GM12878 (cell line): ENCODE measurements around the gene ZNF48. TPM values are rescaled to one million over a fixed set of nuclear protein-coding genes. Genes with fewer than 3 reads are reported as not detected.

ENCODE experiments used
- ATF7 ChIP-seq: fragments of 450-650 bp; IDR thresholded peaks from 2 replicates; pipeline ENCODE4 v1.6.1; 2016; ENCODE audit warnings: low read depth, mild to moderate bottlenecking
- BHLHE40 ChIP-seq, 2 experiments: fragments of 450-650 bp in 1 of 2; IDR thresholded peaks; 2 replicates each; pipeline ENCODE4 v1.6.1; 2011 to 2017; ENCODE audit warnings: low read depth in 2 of 2, borderline replicate concordance in 1 of 2, improper control_type of control experiment in 1 of 2, low read length in 1 of 2, mild to moderate bottlenecking in 1 of 2
- CBFB ChIP-seq: IDR thresholded peaks from 2 replicates; pipeline ENCODE4 v1.6.1; 2016; ENCODE audit warnings: antibody characterized with exemption, low read depth
- CHD1 ChIP-seq: IDR thresholded peaks from 2 replicates; pipeline ENCODE4 v1.6.1; 2012; ENCODE audit warnings: low read depth, low read length, improper control_type of control experiment
- CHD4 ChIP-seq: fragments of 200-600 bp; sonication (generic); IDR thresholded peaks from 2 replicates; pipeline ENCODE4 v1.6.1; 2016; ENCODE audit warnings: mild to moderate bottlenecking
- EGR1 ChIP-seq, 2 experiments: IDR thresholded peaks; 1 replicate in 1 of 2; 2 replicates in 1 of 2; pipeline ENCODE4 v1.6.1; 2011 to 2012; ENCODE audit warnings: low read depth in 2 of 2, low read length in 2 of 2, borderline replicate concordance in 1 of 2, mild to moderate bottlenecking in 1 of 2, moderate library complexity in 1 of 2
- ESRRA ChIP-seq: IDR thresholded peaks from 2 replicates; pipeline ENCODE4 v1.6.1; 2012; ENCODE audit warnings: mild to moderate bottlenecking, low read length, improper control_type of control experiment
- KAT2A ChIP-seq: conservative IDR thresholded peaks from 2 replicates; pipeline ENCODE4 v1.6.1; 2011; ENCODE audit warnings: low read depth, low read length; ENCODE audit not compliant: control insufficient read depth
- KDM1A ChIP-seq: fragments of 200-600 bp; sonication (generic); IDR thresholded peaks from 2 replicates; pipeline ENCODE4 v1.6.1; 2016; ENCODE audit warnings: borderline replicate concordance
- KLF5 ChIP-seq: fragments of 450-650 bp; IDR thresholded peaks from 2 replicates; pipeline ENCODE4 v1.6.1; 2014; ENCODE audit warnings: mild to moderate bottlenecking; ENCODE audit not compliant: partially characterized antibody
- MYC ChIP-seq: IDR thresholded peaks from 2 replicates; pipeline ENCODE4 v1.6.1; 2011; ENCODE audit warnings: mild to moderate bottlenecking, low read length, moderate library complexity, inconsistent platforms; ENCODE audit not compliant: insufficient read depth, insufficient replicate concordance, insufficient read length, severe bottlenecking
- NFIC ChIP-seq: IDR thresholded peaks from 2 replicates; pipeline ENCODE4 v1.6.1; 2012; ENCODE audit warnings: low read depth, mild to moderate bottlenecking, inconsistent platforms, low read length, moderate library complexity
- NFYB ChIP-seq: IDR thresholded peaks from 2 replicates; pipeline ENCODE4 v1.6.1; 2011; ENCODE audit warnings: low read depth, mild to moderate bottlenecking, low read length, improper control_type of control experiment, moderate library complexity; ENCODE audit not compliant: insufficient read depth
- NR2C2 ChIP-seq: IDR thresholded peaks from 2 replicates; pipeline ENCODE4 v1.6.1; 2011; ENCODE audit warnings: borderline replicate concordance, low read depth; ENCODE audit not compliant: control insufficient read depth, insufficient read length
- PAX8 ChIP-seq: fragments of 450-650 bp; IDR thresholded peaks from 2 replicates; pipeline ENCODE4 v1.6.1; 2017; ENCODE audit warnings: mild to moderate bottlenecking, moderate library complexity
- RB1 ChIP-seq: fragments of 450-650 bp; formaldehyde crosslinking; IDR thresholded peaks from 2 replicates; pipeline ENCODE4 v1.6.1; 2017; ENCODE audit warnings: mild to moderate bottlenecking, borderline replicate concordance
- RELA ChIP-seq: fragments of 450-650 bp; IDR thresholded peaks from 2 replicates; pipeline ENCODE4 v1.8.0; 2014; ENCODE audit warnings: borderline replicate concordance; ENCODE audit not compliant: partially characterized antibody
- SMAD1 ChIP-seq: fragments of 450-650 bp; IDR thresholded peaks from 2 replicates; pipeline ENCODE4 v1.6.1; 2018; ENCODE audit warnings: mild to moderate bottlenecking, low read depth; ENCODE audit not compliant: partially characterized antibody
- SMC3 ChIP-seq: IDR thresholded peaks from 2 replicates; pipeline ENCODE4 v1.6.1; 2011; ENCODE audit warnings: low read length, improper control_type of control experiment, borderline replicate concordance
- ZNF384 ChIP-seq: IDR thresholded peaks from 2 replicates; pipeline ENCODE4 v1.6.1; 2012; ENCODE audit warnings: low read depth, mild to moderate bottlenecking, low read length, improper control_type of control experiment, borderline replicate concordance
- polyA plus RNA-seq, 11 experiments: library from polyadenylated mRNA; depleted of rRNA in 4 of 11; unstranded in 6 of 11; stranded (reverse) in 5 of 11; fragments of >200 nt; fragmentation: Nextera tagmentation in 4 of 11; fragmentation: Illumina TruSeq in 1 of 11; extraction: Ambion mirVana in 4 of 11; extraction: Trizol in 1 of 11; gene quantifications; 1 replicate in 1 of 11; 2 replicates in 10 of 11; pipeline versions ENCODE4 v1.2.1 to v1.2.3, GENCODE V29; 2011 to 2016; ENCODE audit warnings: inconsistent platforms in 2 of 11, missing spikeins in 2 of 11, low read depth in 1 of 11
- total RNA-seq, 4 experiments: library from RNA; depleted of rRNA in 3 of 4; stranded (reverse); fragments of >200 nt in 3 of 4; fragmentation: Illumina TruSeq in 1 of 4; extraction: Trizol in 1 of 4; gene quantifications; 2 replicates each; pipeline versions ENCODE4 v1.2.1 to v1.2.3, GENCODE V29; 2013 to 2021
- TF ChIP-seq, protein P1 (sequence below): IDR thresholded peaks from 2 replicates; pipeline ENCODE4 v1.6.1; 2012; ENCODE audit warnings: mild to moderate bottlenecking, low read depth, low read length
- TF ChIP-seq, protein P2 (sequence below): fragments of 450-650 bp; IDR thresholded peaks from 2 replicates; pipeline ENCODE4 v1.6.1; 2016; ENCODE audit warnings: mild to moderate bottlenecking

The ZNF48 gene
- total and polyA plus RNA-seq, 10 of the 15 experiments (the other 5 are each of a cell fraction or from before 2014, with no cell fraction given): 0.14 to 12.0 (median 4.2) TPM

DNA sequence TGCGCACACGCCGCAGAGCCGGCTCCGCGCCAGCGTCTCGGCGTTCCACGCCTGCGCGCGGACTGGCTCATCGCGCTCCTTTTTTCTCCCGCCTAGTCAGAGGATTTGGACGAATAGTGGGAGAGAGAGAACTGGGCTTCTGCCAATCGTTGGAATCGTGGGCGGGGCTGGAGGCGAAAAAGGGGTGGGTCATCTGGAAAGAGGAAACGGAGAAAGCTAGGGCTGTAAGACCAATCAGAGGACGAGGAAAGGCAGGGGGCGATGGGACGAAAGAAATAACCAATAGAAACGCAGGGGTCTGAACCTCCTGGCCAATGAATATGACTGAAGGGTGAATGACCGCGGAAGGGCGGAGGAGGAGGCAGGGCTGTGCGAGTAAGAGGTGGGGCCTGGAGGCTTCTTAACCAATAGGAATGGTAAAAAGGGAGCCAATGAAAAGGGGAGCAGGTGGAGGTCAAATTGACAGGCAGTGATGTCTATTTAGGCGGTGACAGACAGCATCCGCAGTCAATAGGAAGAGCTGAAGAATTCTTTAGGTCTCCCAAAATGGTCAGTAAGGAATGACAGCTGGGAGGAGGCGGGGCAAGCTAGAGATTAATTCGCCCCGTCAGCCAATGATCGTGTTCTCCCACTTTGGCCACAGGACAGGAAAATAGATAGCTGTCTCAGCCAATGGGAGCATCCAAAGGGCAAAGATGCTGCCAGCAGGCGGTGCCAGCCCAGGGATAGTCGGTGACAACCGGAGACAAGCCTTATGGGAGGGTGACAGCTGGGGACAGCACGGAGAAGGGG lies 24.6 kb upstream of the ZNF48 start, which contains the start of gene TBC1D10B (continued):
- TF ChIP-seq, protein P1, sequence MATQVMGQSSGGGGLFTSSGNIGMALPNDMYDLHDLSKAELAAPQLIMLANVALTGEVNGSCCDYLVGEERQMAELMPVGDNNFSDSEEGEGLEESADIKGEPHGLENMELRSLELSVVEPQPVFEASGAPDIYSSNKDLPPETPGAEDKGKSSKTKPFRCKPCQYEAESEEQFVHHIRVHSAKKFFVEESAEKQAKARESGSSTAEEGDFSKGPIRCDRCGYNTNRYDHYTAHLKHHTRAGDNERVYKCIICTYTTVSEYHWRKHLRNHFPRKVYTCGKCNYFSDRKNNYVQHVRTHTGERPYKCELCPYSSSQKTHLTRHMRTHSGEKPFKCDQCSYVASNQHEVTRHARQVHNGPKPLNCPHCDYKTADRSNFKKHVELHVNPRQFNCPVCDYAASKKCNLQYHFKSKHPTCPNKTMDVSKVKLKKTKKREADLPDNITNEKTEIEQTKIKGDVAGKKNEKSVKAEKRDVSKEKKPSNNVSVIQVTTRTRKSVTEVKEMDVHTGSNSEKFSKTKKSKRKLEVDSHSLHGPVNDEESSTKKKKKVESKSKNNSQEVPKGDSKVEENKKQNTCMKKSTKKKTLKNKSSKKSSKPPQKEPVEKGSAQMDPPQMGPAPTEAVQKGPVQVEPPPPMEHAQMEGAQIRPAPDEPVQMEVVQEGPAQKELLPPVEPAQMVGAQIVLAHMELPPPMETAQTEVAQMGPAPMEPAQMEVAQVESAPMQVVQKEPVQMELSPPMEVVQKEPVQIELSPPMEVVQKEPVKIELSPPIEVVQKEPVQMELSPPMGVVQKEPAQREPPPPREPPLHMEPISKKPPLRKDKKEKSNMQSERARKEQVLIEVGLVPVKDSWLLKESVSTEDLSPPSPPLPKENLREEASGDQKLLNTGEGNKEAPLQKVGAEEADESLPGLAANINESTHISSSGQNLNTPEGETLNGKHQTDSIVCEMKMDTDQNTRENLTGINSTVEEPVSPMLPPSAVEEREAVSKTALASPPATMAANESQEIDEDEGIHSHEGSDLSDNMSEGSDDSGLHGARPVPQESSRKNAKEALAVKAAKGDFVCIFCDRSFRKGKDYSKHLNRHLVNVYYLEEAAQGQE: no peak
- TF ChIP-seq NFIC (no peak), SMAD1 (no peak), RB1 (no peak), KLF5 (peak; percentile 80), SMC3 (no peak), NFYB (peak; percentile 85), KAT2A (no peak), ESRRA (no peak), ATF7 (peak; percentile 97), BHLHE40 (IDR thresholded peaks at IDR 0.05; ENCODE audit: borderline replicate concordance in 1 of 2, low read depth in 2 of 2, low read length in 1 of 2) (peak in 1 of 2 experiments; percentile 67; a peak in 1 of 4 replicates), ZNF384 (no peak), PAX8 (no peak), CHD4 (no peak), MYC (no peak), EGR1 (IDR thresholded peaks at IDR 0.05; ENCODE audit: borderline replicate concordance in 1 of 2, low read depth in 2 of 2, low read length in 2 of 2) (no peak), KDM1A (no peak), CBFB (no peak), RELA (no peak), NR2C2 (no peak), CHD1 (no peak)
- TF ChIP-seq, protein P2, sequence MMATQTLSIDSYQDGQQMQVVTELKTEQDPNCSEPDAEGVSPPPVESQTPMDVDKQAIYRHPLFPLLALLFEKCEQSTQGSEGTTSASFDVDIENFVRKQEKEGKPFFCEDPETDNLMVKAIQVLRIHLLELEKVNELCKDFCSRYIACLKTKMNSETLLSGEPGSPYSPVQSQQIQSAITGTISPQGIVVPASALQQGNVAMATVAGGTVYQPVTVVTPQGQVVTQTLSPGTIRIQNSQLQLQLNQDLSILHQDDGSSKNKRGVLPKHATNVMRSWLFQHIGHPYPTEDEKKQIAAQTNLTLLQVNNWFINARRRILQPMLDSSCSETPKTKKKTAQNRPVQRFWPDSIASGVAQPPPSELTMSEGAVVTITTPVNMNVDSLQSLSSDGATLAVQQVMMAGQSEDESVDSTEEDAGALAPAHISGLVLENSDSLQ: peak; percentile 100
